Neural progenitor cell (in vitro differentiated cells): ENCODE data around the gene CNTN5.

Experiments used
- CTCF ChIP-seq: fragments of 200-600 bp; sonication (generic); IDR thresholded peaks from 2 replicates; pipeline ENCODE4 v1.5.1; 2017; ENCODE audit warnings: antibody characterized with exemption, mild to moderate bottlenecking
- EZH2 ChIP-seq: fragments of 200-600 bp; sonication (generic); IDR thresholded peaks from 2 replicates; pipeline ENCODE4 v1.6.1; 2017; ENCODE audit warnings: antibody characterized with exemption, mild to moderate bottlenecking, moderate library complexity

GRCh38 chr11:100308202-100308601, 1287.5 kb downstream of the CNTN5 start:
- no peak for TF ChIP-seq CTCF
- no peak for TF ChIP-seq EZH2
